GM12865 (cell line): ENCODE data around the gene SDF4.

Experiments used
- DNase-seq: peaks from one replicate; pipeline ENCODE4 v3.0.0; 2010; ENCODE audit warnings: low read depth
- H3K4me3 ChIP-seq: 2 replicates; pipeline ENCODE4 v1.5.1; 2011; ENCODE audit warnings: mild to moderate bottlenecking, low read depth, low read length, control low read depth
- TF ChIP-seq, protein P1 (sequence below): IDR thresholded peaks from 2 replicates; pipeline ENCODE4 v1.5.1; 2011; ENCODE audit warnings: low read length, control low read depth, low read depth, inconsistent platforms; ENCODE audit not compliant: insufficient read depth; ENCODE audit errors: missing control alignments

The SDF4 gene

DNA sequence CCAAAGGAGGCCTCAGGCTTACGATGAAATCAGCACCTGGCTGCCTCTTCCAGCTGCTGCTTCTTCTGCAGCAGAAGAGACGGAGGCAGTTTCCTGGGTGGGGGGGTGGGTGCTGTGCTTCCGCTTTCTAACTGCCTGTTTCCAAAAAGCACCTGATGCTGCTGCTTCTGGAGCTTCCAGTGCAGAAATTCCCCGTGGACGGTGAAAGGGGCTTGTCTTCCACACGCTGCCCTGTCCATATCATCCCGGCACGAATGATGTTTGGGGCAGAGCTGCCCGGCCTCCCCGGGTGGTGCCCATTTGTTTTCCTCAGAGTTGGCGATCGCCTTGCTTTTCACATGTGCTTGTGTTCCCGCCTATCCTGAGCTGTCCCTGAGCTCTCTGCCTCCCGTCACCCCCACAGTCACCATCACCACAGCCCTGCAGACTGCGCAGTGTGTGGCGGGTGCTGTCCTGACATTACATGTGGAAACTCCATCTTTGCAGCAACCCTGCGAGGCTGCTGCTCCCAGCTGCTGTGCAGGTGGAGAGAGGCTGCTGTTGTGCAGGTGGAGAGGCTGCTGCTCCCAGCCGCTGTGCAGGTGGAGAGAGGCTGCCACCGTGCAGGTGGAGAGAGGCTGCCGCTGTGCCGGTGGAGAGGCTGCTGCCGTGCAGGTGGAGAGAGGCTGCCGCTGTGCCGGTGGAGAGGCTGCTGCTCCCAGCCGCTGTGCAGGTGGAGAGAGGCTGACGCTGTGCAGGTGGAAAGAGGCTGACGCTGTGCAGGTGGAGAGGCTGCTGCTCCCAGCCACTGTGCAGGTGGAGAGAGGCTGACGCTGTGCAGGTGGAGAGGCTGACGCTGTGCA is 56.4 kb downstream of the SDF4 start:
- TF ChIP-seq, protein P1, sequence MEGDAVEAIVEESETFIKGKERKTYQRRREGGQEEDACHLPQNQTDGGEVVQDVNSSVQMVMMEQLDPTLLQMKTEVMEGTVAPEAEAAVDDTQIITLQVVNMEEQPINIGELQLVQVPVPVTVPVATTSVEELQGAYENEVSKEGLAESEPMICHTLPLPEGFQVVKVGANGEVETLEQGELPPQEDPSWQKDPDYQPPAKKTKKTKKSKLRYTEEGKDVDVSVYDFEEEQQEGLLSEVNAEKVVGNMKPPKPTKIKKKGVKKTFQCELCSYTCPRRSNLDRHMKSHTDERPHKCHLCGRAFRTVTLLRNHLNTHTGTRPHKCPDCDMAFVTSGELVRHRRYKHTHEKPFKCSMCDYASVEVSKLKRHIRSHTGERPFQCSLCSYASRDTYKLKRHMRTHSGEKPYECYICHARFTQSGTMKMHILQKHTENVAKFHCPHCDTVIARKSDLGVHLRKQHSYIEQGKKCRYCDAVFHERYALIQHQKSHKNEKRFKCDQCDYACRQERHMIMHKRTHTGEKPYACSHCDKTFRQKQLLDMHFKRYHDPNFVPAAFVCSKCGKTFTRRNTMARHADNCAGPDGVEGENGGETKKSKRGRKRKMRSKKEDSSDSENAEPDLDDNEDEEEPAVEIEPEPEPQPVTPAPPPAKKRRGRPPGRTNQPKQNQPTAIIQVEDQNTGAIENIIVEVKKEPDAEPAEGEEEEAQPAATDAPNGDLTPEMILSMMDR: no peak
- DNase-seq: no peak
- no peak overlapping the region for H3K4me3 ChIP-seq

DNA sequence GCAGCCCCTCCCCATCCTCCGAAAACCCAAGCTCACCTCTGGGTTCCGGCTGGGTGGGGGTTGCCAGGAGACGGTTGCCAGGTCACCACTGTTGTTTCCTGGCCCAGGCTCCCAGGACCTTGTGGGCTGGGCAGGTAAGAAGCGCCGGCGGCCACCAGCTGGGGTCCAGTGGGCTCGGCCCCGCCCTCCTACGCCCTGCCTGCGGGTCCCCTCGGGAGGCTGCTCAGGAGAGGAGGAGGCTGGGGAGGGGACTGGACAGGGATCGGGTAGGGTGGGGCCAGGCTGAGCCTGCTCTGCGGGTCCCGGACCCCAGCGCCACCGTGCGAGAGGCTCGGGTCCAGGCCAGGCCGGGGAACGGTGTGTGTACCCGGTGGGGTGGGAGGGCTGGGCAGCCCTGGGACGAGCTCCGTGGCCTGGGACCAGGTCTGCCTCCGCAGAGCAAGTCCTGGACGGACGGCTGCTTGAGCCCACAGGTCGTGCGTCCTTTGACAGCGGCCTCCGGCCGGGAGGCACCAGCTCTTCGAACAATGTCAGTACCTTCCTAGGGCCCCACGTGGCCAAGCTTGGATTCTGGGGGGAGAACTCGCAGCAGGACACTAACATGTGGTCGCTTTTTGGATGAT is 57.9 kb downstream of the SDF4 start, which contains the start of gene TTLL10:
TTLL10 (plus strand) TSS at position 88 of the 623 bp plus-strand sequence. CDS start 5,336 bp downstream, outside the sequence.
- TF ChIP-seq, protein P1: no peak
- DNase-seq: peak; percentile 33
- H3K4me3 ChIP-seq: no peak within 1 kb of the TSS

DNA sequence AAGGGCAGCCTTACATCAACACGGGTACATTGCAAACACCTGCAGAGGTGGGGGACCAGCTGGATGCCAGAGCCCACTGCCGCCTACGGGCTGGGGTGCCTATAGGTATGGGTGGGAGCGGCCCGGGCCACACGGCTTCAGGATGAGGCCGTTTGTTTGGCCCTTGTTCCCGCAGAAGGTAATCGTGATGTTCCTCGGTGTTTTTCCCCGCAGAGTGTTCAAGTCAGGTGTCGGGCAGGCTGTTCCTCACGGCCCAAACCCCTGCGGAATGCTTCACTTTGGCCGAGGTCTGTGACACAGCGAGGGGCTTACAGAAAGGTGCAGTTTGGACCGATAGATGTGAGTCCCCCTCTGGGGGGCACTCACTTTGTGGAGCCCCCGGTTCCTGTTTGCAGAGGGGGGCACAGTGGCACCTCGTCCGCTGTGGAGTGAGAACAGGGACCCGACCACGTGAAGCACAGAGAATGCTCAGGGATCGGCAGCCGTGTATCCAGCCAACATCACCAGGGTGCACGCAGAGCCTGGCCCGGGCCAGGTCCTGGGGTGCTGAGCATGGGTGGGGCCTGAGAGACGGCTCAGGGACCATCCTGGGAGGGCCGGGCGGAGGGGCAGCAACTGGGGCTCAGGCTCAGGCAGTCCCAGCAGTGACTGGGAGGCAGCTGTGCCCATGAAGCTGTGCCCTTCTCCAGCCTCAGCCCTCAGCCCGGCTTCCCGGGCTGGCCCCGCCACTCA is 58.6 kb downstream of the SDF4 start:
- TF ChIP-seq, protein P1: no peak
- no peak for DNase-seq
- no peak overlapping the region for H3K4me3 ChIP-seq

DNA sequence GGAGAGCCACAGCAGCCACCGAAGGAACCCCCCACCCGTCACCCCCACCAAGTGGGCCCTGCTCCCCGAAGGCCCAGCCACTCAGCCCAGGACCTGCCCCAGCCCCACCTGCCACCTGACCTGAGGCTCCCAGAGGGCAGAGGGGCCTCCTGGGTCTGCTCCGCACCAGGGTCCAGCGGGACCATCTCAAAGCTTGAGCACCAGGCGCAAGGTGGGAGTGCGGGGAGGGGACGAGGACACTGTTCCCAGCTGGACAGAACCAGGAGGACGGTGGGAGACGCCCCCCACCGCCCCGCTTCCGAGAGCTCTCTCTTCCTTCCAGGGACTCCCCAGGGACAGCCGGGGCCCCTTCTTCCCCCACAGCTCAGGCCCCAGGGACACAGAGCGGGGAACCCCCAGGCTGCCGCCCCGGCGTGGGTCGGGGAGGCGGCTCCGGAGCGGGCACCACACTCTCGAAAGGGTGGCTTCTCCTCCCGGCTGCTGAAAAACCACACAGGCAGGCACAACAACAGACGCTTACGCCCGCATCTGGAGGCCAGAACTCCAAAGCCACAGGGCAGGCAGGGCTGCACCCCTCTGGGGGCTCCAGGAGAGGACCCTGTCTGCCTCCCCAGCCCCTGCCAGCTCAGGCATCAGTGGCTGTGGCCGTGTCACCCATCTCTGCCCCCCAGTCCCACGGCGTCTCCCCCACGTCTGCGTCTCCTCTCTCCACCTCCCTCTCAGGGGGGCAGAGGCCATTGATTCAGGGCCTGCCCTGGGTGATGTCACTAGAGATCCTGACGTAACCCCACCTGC is 60.1 kb downstream of the SDF4 start:
- peak; percentile 34 for DNase-seq
- TF ChIP-seq, protein P1: no peak
- H3K4me3 ChIP-seq: no peak overlapping the region

DNA sequence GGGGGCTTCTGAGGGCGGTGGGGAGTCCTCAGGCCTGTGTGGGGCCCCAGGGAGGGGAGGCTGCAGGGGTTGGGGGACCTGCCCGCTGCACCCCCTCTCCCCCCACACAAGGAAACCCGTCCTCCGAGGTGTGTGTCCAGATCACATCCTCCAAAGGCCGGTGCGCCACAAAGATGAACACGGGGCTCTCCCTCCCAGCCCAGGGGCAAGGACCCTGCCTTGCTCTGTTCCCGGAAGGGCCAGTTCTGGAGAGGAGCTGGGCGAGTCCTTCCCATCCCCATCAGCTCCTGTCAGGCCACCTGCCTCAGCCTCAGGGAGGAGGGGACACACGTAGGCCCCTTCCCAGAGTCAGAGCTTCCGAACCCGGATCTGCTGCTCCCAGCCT is 60.6 kb downstream of the SDF4 start:
- H3K4me3 ChIP-seq: no peak overlapping the region
- DNase-seq: no peak
- TF ChIP-seq, protein P1: no peak

DNA sequence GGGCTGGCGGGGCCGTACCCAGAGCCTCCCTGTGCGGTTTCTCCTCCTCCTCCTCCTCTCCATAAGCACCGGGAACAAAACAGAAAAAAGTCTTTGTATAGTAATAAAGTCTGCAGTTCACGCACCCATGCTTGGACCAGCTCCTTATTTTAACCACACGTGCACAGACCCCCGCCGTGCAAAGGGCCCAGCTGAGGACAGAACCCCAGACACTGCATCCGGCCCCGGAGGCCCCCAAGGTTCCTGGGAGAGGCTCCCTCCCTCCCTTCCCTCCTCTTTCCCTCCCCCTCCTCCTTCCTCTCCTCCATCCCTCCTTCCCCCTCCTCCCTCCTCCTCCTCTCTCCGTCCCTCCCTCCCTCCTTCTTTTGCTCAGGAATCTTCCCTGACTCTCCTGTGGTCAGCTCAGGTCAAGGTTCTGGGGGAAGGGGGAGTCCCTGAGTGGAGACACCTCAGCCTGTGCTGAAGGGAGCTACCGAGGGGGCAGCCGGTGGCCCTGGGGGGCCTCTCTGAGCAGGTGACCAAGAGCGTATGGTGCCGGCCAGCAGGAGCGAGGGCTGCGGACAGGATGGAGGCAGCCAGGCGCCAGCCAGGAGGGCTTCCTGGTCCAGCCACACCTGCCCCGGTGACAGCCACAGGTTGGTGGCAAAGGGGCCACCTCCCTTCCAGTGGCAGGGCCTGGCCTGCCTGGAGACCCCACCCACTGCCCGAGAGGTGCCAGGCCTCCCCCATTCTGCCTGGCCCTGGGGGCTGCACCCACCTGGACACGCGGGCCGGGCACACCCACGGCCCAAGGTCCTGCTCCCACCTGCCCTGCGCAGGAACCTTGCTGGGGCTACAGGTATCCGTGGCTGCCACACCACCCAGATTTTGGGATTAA is 61.3 kb downstream of the SDF4 start:
- TF ChIP-seq, protein P1: no peak
- no peak overlapping the region for H3K4me3 ChIP-seq
- DNase-seq: no peak
